Adrenal gland (tissue), 12 donors: Measurements from ENCODE around the gene GPM6B. TPM values are rescaled to one million over a fixed set of nuclear protein-coding genes. Genes with fewer than 3 reads are reported as not detected.

Source experiments
- DNase-seq, 7 donors: peaks; one replicate each; pipeline ENCODE4 v3.0.0-alpha.2; 2019 to 2020
- H3K27ac ChIP-seq, 5 donors: fragments of 200-600 bp; sonication (generic) in 4 of 5; 1 replicate in 3 of 5; 2 replicates in 2 of 5; pipeline versions ENCODE4 v1.5.1 to v1.8.0; 2016 to 2020; ENCODE audit warnings: mild to moderate bottlenecking in 1 of 5
- H3K27me3 ChIP-seq: fragments of 200-600 bp; 2 replicates; pipeline ENCODE4 v1.8.0; 2021
- H3K36me3 ChIP-seq, 2 donors: fragments of 200-600 bp; replicated peaks in 1 of 2; 1 replicate in 1 of 2; 2 replicates in 1 of 2; pipeline versions ENCODE4 v1.5.1 to v1.8.0; 2018 to 2022
- H3K4me1 ChIP-seq, 2 donors: fragments of 200-600 bp; replicated peaks in 1 of 2; 1 replicate in 1 of 2; 2 replicates in 1 of 2; pipeline versions ENCODE4 v1.5.1 to v1.8.0; 2018 to 2021
- H3K4me3 ChIP-seq, 4 donors: fragments of 200-600 bp; sonication (generic) in 3 of 4; one replicate each; pipeline ENCODE4 v1.5.1; 2016 to 2018
- H3K9me3 ChIP-seq, 3 donors: fragments of 200-600 bp; sonication (generic) in 1 of 3; replicated peaks in 1 of 3; 1 replicate in 2 of 3; 2 replicates in 1 of 3; pipeline versions ENCODE4 v1.5.1 to v1.8.0; 2016 to 2021
- POLR2A ChIP-seq, 2 donors: fragments of 450-650 bp; IDR thresholded peaks; one replicate each; pipeline ENCODE4 v1.6.1; 2017; ENCODE audit warnings: antibody characterized with exemption in 2 of 2, mild to moderate bottlenecking in 2 of 2, moderate library complexity in 1 of 2
- WGBS, 4 donors: extraction: QIAGEN DNeasy Blood & Tissue Kit in 2 of 4; methylation state at CpG; one replicate each; pipeline versions ENCODE4 v1.1.5 to v1.1.7; 2013 to 2017; 5-methylcytosine and 5-hydroxymethylcytosine counted together
- intact Hi-C, 2 donors: fragments of 100-400 bp; cut with DNase I; formaldehyde crosslinking; loops; one replicate each; pipeline versions ENCODE4 v1.14.1 to v1.15.0; 2022 to 2023
- polyA plus RNA-seq, 3 donors: library from polyadenylated mRNA; stranded (reverse); fragments of 200-250 nt in 2 of 3; fragments of 350-450 nt in 1 of 3; fragmentation: Illumina TruSeq in 1 of 3; extraction: RNeasy Lipid Tissue Mini Kit (QIAGEN cat#74804) in 1 of 3; gene quantifications; one replicate each; pipeline ENCODE4 v1.2.3, GENCODE V29; 2013 to 2014
- total RNA-seq, 9 donors: library from RNA; depleted of rRNA in 4 of 9; stranded (reverse); fragments of >200 nt in 4 of 9; fragments of 120-200 nt in 1 of 9; fragmentation: NEBNext Ultra II Directional in 1 of 9; extraction: Animal tissue kit (Norgen Biotek cat#: 25700) in 1 of 9; gene quantifications; one replicate each; pipeline versions ENCODE4 v1.1.0 to v1.2.4, GENCODE V29; 2013 to 2023
- TF ChIP-seq, protein P1 (sequence below), 6 experiments: fragments of 450-650 bp in 4 of 6; fragments of 200-600 bp in 2 of 6; sonication (generic) in 1 of 6; IDR thresholded peaks; 1 replicate in 5 of 6; 2 replicates in 1 of 6; pipeline versions ENCODE4 v1.5.1 to v1.8.0; 2016 to 2021; ENCODE audit warnings: antibody characterized with exemption in 6 of 6, mild to moderate bottlenecking in 2 of 6, moderate library complexity in 1 of 6
- donor health status: healthy with polysubstance abuse.
- donor health status: Bipolar disorder and iron deficiency.
- donor health status: DM: yes; HTN: yes; CAD: no.
- donor health status: DM: no; HTN: no; CAD: no.
- donor health status: DM: no; HTN: no; CAD: no.
- donor health status: DM: yes; HTN: yes; CAD: no.

Gene GPM6B
- total and polyA plus RNA-seq, 12 donors, result 1.0 to 7.5 (median 4.2) TPM

DNA sequence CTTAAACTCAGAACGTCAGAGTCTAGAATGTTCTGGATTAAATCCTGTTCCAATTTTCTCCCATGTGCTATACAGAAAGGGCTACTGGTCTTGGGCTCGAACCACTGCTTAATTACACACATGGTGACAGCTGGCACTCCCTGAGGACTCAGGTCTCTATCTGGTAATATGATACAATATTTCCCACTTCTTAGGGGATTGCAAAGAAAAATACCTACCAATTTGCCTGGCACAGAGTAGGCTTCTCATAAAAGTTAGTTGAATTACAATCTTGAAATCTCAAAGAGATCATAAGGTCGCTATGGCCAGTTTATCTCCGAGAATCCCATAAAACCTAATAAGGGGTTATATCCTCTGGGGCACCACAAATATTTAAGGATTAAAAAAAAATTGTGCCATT, 8.6 kb downstream of the GPM6B start:
- Histone ChIP-seq H3K4me1 (no peaks in the 10 kb centered on the region), H3K27me3 (peaks cover 28% of the 10 kb centered on the region), H3K9me3 (no peaks in the 10 kb centered on the region), H3K36me3 (no peaks in the 10 kb centered on the region), H3K4me3 (no peak overlapping the region), H3K27ac (no peak overlapping the region)
- intact Hi-C loops, result no loop called here
- no peak for DNase-seq
- WGBS, 4 donors, result 60 to 71% (median 63%) methylated on average over 3 to 4 of the region's 4 CpGs
- TF ChIP-seq POLR2A (IDR thresholded peaks at IDR 0.05), result no peak
- TF ChIP-seq, protein P1, sequence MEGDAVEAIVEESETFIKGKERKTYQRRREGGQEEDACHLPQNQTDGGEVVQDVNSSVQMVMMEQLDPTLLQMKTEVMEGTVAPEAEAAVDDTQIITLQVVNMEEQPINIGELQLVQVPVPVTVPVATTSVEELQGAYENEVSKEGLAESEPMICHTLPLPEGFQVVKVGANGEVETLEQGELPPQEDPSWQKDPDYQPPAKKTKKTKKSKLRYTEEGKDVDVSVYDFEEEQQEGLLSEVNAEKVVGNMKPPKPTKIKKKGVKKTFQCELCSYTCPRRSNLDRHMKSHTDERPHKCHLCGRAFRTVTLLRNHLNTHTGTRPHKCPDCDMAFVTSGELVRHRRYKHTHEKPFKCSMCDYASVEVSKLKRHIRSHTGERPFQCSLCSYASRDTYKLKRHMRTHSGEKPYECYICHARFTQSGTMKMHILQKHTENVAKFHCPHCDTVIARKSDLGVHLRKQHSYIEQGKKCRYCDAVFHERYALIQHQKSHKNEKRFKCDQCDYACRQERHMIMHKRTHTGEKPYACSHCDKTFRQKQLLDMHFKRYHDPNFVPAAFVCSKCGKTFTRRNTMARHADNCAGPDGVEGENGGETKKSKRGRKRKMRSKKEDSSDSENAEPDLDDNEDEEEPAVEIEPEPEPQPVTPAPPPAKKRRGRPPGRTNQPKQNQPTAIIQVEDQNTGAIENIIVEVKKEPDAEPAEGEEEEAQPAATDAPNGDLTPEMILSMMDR (IDR thresholded peaks at IDR 0.05), result no peak

DNA sequence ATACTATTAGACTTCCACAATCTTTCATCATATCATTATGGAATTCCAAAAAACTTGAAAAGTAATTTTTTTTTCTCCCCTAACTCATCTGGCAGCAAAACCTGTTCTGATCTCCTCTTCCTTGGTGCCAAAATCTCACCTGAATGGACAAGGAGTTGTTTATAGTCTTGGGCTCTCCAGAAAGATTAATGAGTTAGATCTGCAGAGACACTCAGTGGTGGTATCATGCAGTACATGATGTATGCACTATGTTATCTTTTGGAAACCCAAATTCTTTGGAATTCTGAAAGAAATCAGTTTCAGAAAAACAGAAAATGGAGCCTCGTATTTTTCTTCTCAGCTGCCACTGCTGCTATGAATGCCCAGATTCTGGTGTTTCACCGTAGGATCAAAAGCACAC, 11.7 kb downstream of the GPM6B start:
- TF ChIP-seq POLR2A (IDR thresholded peaks at IDR 0.05), result no peak
- TF ChIP-seq, protein P1 (IDR thresholded peaks at IDR 0.05), result no peak
- no peaks in the 10 kb centered on the region for H3K36me3 ChIP-seq
- no peak overlapping the region for H3K4me3 ChIP-seq
- H3K9me3 ChIP-seq, result no peaks in the 10 kb centered on the region
- no peaks in the 10 kb centered on the region for H3K4me1 ChIP-seq
- H3K27me3 ChIP-seq, result peaks cover 16% of the 10 kb centered on the region
- intact Hi-C loops, result no loop called here
- 55 to 77% (median 65%) methylated on average over 2 of the region's 2 CpGs for WGBS, 4 donors
- H3K27ac ChIP-seq, result no peak overlapping the region
- DNase-seq, result no peak

DNA sequence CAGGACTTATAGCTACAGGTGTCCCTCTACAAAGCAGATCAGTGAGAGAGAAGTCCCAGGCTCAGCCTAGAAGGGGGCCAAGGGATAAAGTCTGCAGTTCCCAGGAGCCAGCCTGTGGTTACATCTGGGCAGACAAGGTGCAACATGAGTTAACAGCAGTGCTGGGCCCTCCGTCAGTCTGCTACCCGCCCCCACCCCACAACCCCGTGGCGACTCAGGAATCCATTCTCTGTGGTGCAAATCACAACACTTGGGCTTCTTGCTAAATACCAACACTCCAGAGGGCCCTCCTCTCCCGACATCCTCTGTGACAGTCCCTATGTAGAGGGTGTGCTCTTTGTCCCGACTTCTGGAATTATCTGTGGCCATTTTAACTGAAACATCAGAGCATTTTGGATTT, 13.8 kb downstream of the GPM6B start:
- TF ChIP-seq, protein P1 (IDR thresholded peaks at IDR 0.05), result no peak
- no peak for TF ChIP-seq POLR2A (IDR thresholded peaks at IDR 0.05)

DNA sequence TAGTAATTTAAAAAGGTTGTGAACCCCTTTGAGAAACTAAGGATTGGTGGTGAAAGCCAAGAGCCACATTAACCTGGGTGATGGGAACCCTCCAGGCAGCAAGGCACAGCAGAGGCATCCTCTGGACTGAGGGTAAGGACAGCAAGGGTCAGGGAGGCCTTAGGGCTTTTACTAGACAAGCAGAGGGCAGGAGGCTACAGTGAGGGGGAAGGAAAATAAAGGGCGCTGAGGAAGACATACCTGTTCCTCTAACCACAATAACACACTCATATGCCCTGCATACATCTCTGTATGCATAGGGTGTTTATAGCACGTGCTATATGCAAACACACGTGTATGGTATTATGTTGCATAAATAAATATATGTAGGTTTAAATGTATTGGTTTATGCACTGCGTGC, 18.7 kb downstream of the GPM6B start:
- no peak overlapping the region for H3K27ac ChIP-seq
- no peak for DNase-seq
- H3K4me3 ChIP-seq, result no peak overlapping the region
- no peak for TF ChIP-seq POLR2A (IDR thresholded peaks at IDR 0.05)
- TF ChIP-seq, protein P1 (IDR thresholded peaks at IDR 0.05), result no peak
- no peaks in the 10 kb centered on the region for H3K36me3 ChIP-seq
- H3K4me1 ChIP-seq, result no peaks in the 10 kb centered on the region
- intact Hi-C loops, result no loop called here
- no peaks in the 10 kb centered on the region for H3K9me3 ChIP-seq
- WGBS, 4 donors, result 79 to 90% (median 85%) methylated on average over 4 of the region's 4 CpGs
- H3K27me3 ChIP-seq, result no peaks in the 10 kb centered on the region

More for the DNA sequence above, 13.8 kb downstream of the GPM6B start:
- DNase-seq, result no peak
- no peak overlapping the region for H3K27ac ChIP-seq
- H3K4me1 ChIP-seq, result no peaks in the 10 kb centered on the region
- no peaks in the 10 kb centered on the region for H3K36me3 ChIP-seq
- WGBS, 4 donors, result 28 to 46% (median 44%) methylated on average over 2 to 6 of the region's 6 CpGs; no CpG with 5 or more reads in 1 of the 4 donors
- H3K9me3 ChIP-seq, result no peaks in the 10 kb centered on the region
- intact Hi-C loops, result no loop called here
- H3K27me3 ChIP-seq, result peaks cover 10% of the 10 kb centered on the region
- H3K4me3 ChIP-seq, result no peak overlapping the region
